ENCODE measurements around the gene MCEMP1. TPM values are rescaled to one million over a fixed set of nuclear protein-coding genes. Genes with fewer than 3 reads are reported as not detected.

The MCEMP1 gene
- total and polyA plus RNA-seq, 2 of the 4 experiments (the other 2 are of a cell fraction) = 0.15 TPM; not detected in 1

DNA sequence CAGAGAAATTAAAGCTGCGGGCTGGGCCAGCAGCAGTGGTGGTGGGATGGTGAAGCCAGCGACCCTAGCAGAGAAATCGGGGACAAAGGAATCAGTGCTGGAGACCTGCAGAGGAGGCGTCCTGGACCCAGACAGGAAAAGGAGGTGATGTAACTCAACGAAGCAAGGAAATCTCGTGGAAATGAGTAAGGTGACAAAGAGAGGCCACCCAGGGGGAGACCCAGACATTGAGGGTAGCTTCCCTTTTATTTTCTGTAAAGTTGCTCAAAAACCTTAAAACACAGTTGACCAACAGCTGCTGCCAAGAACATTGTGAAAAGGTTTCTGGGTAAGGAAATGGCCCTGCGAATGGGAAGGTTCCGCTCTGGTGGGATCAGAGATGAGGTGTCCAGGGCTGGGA lies 21.3 kb upstream of the MCEMP1 start:
- no peak overlapping the region for H3K9ac ChIP-seq (ENCODE audit: low read depth, low read length)
- H2AFZ ChIP-seq (replicated peaks; ENCODE audit: low read length, poor library complexity) = no peak overlapping the region
- H3K36me3 ChIP-seq (ENCODE audit: control insufficient read depth, insufficient read depth, low read length) = no peaks in the 10 kb centered on the region
- DNase-seq (no peak), ATAC-seq (ENCODE audit: low read depth) (no peak)
- no peaks in the 10 kb centered on the region for H4K20me1 ChIP-seq (ENCODE audit: insufficient read depth, low read length)
- H3K9me3 ChIP-seq (ENCODE audit: control insufficient read depth, insufficient read depth, low read length) = no peaks in the 10 kb centered on the region
- H3K9me1 ChIP-seq (ENCODE audit: insufficient read depth, low read length) = no peaks in the 10 kb centered on the region
- in situ Hi-C loops (cut with MboI; ENCODE audit: low sequenced_read_pairs) = no loop called here
- no peak overlapping the region for H2BK15ac ChIP-seq (ENCODE audit: low read depth, low read length)
- no TSS peak for BruUV-seq (replicated peaks)
- WGBS, 2 experiments (ENCODE audit: extremely low coverage in 2 of 2, insufficient read length in 1 of 2) = 54% methylated on average over 3 of the region's 8 CpGs; no CpG with 5 or more reads in 1 of the 2 experiments
- no peak overlapping the region for H3K56ac ChIP-seq (ENCODE audit: extremely low read depth, insufficient read depth, low read length)
- H2AK5ac ChIP-seq (ENCODE audit: low read depth, low read length) = no peak overlapping the region
- H3K4me3 ChIP-seq (ENCODE audit: insufficient read depth, low read depth, low read length) = no peak overlapping the region
- no peak overlapping the region for H3K27ac ChIP-seq (ENCODE audit: insufficient read depth, low read length)
- no peak overlapping the region for H3K14ac ChIP-seq (replicated peaks; ENCODE audit: low read depth, low read length)
- CTCF ChIA-PET = no interaction called here
- no peak overlapping the region for H2AK9ac ChIP-seq (replicated peaks; ENCODE audit: low read depth, low read length, poor library complexity)
- no peak overlapping the region for H3K23ac ChIP-seq (ENCODE audit: low read depth, low read length)
- no peak overlapping the region for H3K18ac ChIP-seq (ENCODE audit: low read depth, low read length)
- H4K8ac ChIP-seq (ENCODE audit: low read depth in 2 of 2, low read length in 2 of 2) = no peak overlapping the region
- no peak overlapping the region for H2BK5ac ChIP-seq (ENCODE audit: low read depth, low read length, poor library complexity, severe bottlenecking)
- H2BK120ac ChIP-seq (ENCODE audit: low read depth, low read length) = no peak overlapping the region
- dilution Hi-C loops (cut with HindIII; ENCODE audit: low sequenced_read_pairs, unreplicated experiment) = no loop called here
- no peak overlapping the region for H4K5ac ChIP-seq (ENCODE audit: low read depth, low read length)
- H3K4me1 ChIP-seq (ENCODE audit: control insufficient read depth, insufficient read depth, low read length) = no peaks in the 10 kb centered on the region
- no peak overlapping the region for H4K91ac ChIP-seq (ENCODE audit: insufficient read depth, low read depth, low read length)
- no peak overlapping the region for H2BK20ac ChIP-seq (ENCODE audit: low read depth, low read length)
- intact Hi-C loops (cut with micrococcal nuclease) = no loop called here
- peaks cover 9% of the 10 kb centered on the region; the same call in 1 of the 2 replicates for H3K27me3 ChIP-seq (ENCODE audit: control insufficient read depth, insufficient read depth, low read length)
- POLR2A ChIA-PET (ENCODE audit: unreplicated experiment) = no interaction called here
- TF ChIP-seq CEBPB (IDR thresholded peaks at IDR 0.05; ENCODE audit: low read depth, low read length) (no peak), NFE2L2 (IDR thresholded peaks at IDR 0.05; ENCODE audit: low read depth, low read length) (no peak), POLR2A (IDR thresholded peaks at IDR 0.05; ENCODE audit: low read depth, low read length) (no peak), MAZ (IDR thresholded peaks at IDR 0.05; ENCODE audit: borderline replicate concordance, low read depth, low read length) (no peak), CHD1 (IDR thresholded peaks at IDR 0.05; ENCODE audit: low read depth, low read length) (no peak), MAFK (IDR thresholded peaks at IDR 0.05; ENCODE audit: low read depth, low read length) (no peak)
- TF ChIP-seq, protein P1, sequence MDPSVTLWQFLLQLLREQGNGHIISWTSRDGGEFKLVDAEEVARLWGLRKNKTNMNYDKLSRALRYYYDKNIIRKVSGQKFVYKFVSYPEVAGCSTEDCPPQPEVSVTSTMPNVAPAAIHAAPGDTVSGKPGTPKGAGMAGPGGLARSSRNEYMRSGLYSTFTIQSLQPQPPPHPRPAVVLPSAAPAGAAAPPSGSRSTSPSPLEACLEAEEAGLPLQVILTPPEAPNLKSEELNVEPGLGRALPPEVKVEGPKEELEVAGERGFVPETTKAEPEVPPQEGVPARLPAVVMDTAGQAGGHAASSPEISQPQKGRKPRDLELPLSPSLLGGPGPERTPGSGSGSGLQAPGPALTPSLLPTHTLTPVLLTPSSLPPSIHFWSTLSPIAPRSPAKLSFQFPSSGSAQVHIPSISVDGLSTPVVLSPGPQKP (IDR thresholded peaks at IDR 0.05; ENCODE audit: borderline replicate concordance, low read depth, low read length) = no peak
- H3K4ac ChIP-seq (ENCODE audit: low read depth, low read length) = no peak overlapping the region
- no peak overlapping the region for H3K4me2 ChIP-seq (ENCODE audit: low read depth, low read length)
- no peaks in the 10 kb centered on the region for H3K79me1 ChIP-seq (ENCODE audit: low read depth in 1 of 2, low read length in 2 of 2)

Measured in IMR-90 (cell line).